Fibroblast of lung (primary cell): ENCODE data around the gene THAP7. TPM values are rescaled to one million over a fixed set of nuclear protein-coding genes. Genes with fewer than 3 reads are reported as not detected.

Experiments used
- DNase-seq, 2 donors: peaks; one replicate each; pipeline versions ENCODE4 v3.0.0 to v3.0.0-alpha.2; 2010; ENCODE audit warnings: low read depth in 2 of 2
- H2AFZ ChIP-seq: 2 replicates; pipeline ENCODE4 v1.5.1; 2012; ENCODE audit warnings: low read length, control low read depth, inconsistent platforms
- H3K27ac ChIP-seq: 2 replicates; pipeline ENCODE4 v1.5.1; 2011; ENCODE audit warnings: low read length, control low read depth; ENCODE audit not compliant: insufficient read depth
- H3K27me3 ChIP-seq: 2 replicates; pipeline ENCODE4 v1.5.1; 2011; ENCODE audit warnings: mild to moderate bottlenecking, low read length; ENCODE audit not compliant: control insufficient read depth, insufficient read depth
- H3K36me3 ChIP-seq: 2 replicates; pipeline ENCODE4 v1.5.1; 2011; ENCODE audit warnings: low read length; ENCODE audit not compliant: control insufficient read depth, insufficient read depth
- H3K4me1 ChIP-seq: 2 replicates; pipeline ENCODE4 v1.5.1; 2011; ENCODE audit warnings: low read length; ENCODE audit not compliant: control insufficient read depth, insufficient read depth; ENCODE audit errors: extremely low read depth
- H3K4me2 ChIP-seq: 2 replicates; pipeline ENCODE4 v1.5.1; 2011; ENCODE audit warnings: low read length, control low read depth; ENCODE audit not compliant: insufficient read depth; ENCODE audit errors: extremely low read depth
- H3K4me3 ChIP-seq, 4 experiments: fragments of 200-600 bp in 1 of 4; sonication (generic) in 1 of 4; replicated peaks in 1 of 4; 2 replicates each; pipeline ENCODE4 v1.5.1; 2011 to 2016; ENCODE audit warnings: low read length in 4 of 4, low read depth in 3 of 4, mild to moderate bottlenecking in 3 of 4, control low read depth in 2 of 4, inconsistent platforms in 1 of 4, mixed read lengths in 1 of 4; ENCODE audit not compliant: insufficient read depth in 1 of 4; ENCODE audit errors: control extremely low read depth in 1 of 4
- H3K79me2 ChIP-seq: 2 replicates; pipeline ENCODE4 v1.5.1; 2012; ENCODE audit warnings: mild to moderate bottlenecking, low read length, inconsistent platforms; ENCODE audit not compliant: control insufficient read depth, insufficient read depth
- H3K9ac ChIP-seq: 2 replicates; pipeline ENCODE4 v1.5.1; 2011; ENCODE audit warnings: mild to moderate bottlenecking, low read length, control low read depth; ENCODE audit not compliant: insufficient read depth
- H3K9me3 ChIP-seq: 2 replicates; pipeline ENCODE4 v1.5.1; 2012; ENCODE audit warnings: low read depth, low read length; ENCODE audit not compliant: control insufficient read depth, insufficient read depth
- H4K20me1 ChIP-seq: 2 replicates; pipeline ENCODE4 v1.5.1; 2011; ENCODE audit warnings: low read length; ENCODE audit not compliant: control insufficient read depth, insufficient read depth; ENCODE audit errors: extremely low read depth
- CTCF ChIP-seq, 2 donors: IDR thresholded peaks in 1 of 2; conservative IDR thresholded peaks in 1 of 2; 1 replicate in 1 of 2; 2 replicates in 1 of 2; pipeline ENCODE4 v1.5.1; 2011 to 2012; ENCODE audit warnings: low read length in 2 of 2, control low read depth in 1 of 2, inconsistent platforms in 1 of 2, low read depth in 1 of 2, mild to moderate bottlenecking in 1 of 2
- EZH2 ChIP-seq: IDR thresholded peaks from 2 replicates; pipeline ENCODE4 v1.5.1; 2012; ENCODE audit warnings: low read length, control low read depth, mild to moderate bottlenecking; ENCODE audit errors: missing control alignments
- polyA plus RNA-seq, 2 donors: library from polyadenylated mRNA; depleted of rRNA in 1 of 2; stranded (reverse) in 1 of 2; unstranded in 1 of 2; fragments of >200 nt; gene quantifications; 2 replicates each; pipeline ENCODE4 v1.2.1, GENCODE V29; 2011 to 2012; ENCODE audit warnings: missing spikeins in 1 of 2
- total RNA-seq: library from RNA; depleted of rRNA; stranded (reverse); fragments of >200 nt; gene quantifications from 2 replicates; pipeline ENCODE4 v1.2.1, GENCODE V29; 2014

Gene THAP7
- total and polyA plus RNA-seq, 2 donors (not counting 1 experiment from before 2014, with no cell fraction given): 15.7 to 26.3 TPM

- Histone ChIP-seq H2AFZ (peak overlapping the region; percentile 68), H3K27ac (peak overlapping the region; percentile 93), H3K79me2 (no peaks in the 10 kb centered on the region), H3K4me2 (peak overlapping the region; percentile 87), H4K20me1 (no peaks in the 10 kb centered on the region), H3K4me3 (peak overlapping the region; percentile 31 to 60 (median 42)), H3K9ac (peak overlapping the region; percentile 81), H3K9me3 (no peaks in the 10 kb centered on the region), H3K4me1 (peaks cover 30% of the 10 kb centered on the region), H3K27me3 (no peaks in the 10 kb centered on the region), H3K36me3 (no peaks in the 10 kb centered on the region)
- peak; percentile 57 to 64 for DNase-seq
- TF ChIP-seq CTCF (conservative IDR thresholded peaks at IDR 0.05 in 1 of 2, IDR thresholded peaks at IDR 0.05 in 1 of 2; ENCODE audit: low read depth in 1 of 2, low read length in 2 of 2) (no peak), EZH2 (no peak)
Measured at GRCh38 chr22:21044931-21045584, 43.1 kb upstream of the THAP7 start.

- Histone ChIP-seq H3K36me3 (no peaks in the 10 kb centered on the region), H4K20me1 (no peaks in the 10 kb centered on the region), H3K4me2 (no peak overlapping the region), H3K27me3 (no peaks in the 10 kb centered on the region), H3K9ac (peak overlapping the region; percentile 31), H2AFZ (no peak overlapping the region), H3K27ac (peak overlapping the region; percentile 93), H3K4me1 (peaks cover 30% of the 10 kb centered on the region), H3K4me3 (peak overlapping the region in 1 of 4 experiments; percentile 36), H3K9me3 (no peaks in the 10 kb centered on the region), H3K79me2 (no peaks in the 10 kb centered on the region)
- TF ChIP-seq EZH2 (no peak), CTCF (conservative IDR thresholded peaks at IDR 0.05 in 1 of 2, IDR thresholded peaks at IDR 0.05 in 1 of 2; ENCODE audit: low read depth in 1 of 2, low read length in 2 of 2) (no peak)
- DNase-seq: no peak
Measured at GRCh38 chr22:21043860-21044535, 42.1 kb upstream of the THAP7 start.

GRCh38 chr22:21042978-21043859, 41.3 kb upstream of the THAP7 start:
- no peaks in the 10 kb centered on the region for H3K27me3 ChIP-seq
- H3K79me2 ChIP-seq: no peaks in the 10 kb centered on the region
- DNase-seq: no peak
- H3K4me1 ChIP-seq: peaks cover 35% of the 10 kb centered on the region
- no peaks in the 10 kb centered on the region for H4K20me1 ChIP-seq
- no peaks in the 10 kb centered on the region for H3K9me3 ChIP-seq
- no peaks in the 10 kb centered on the region for H3K36me3 ChIP-seq
- no peak overlapping the region for H3K27ac ChIP-seq
- TF ChIP-seq CTCF (conservative IDR thresholded peaks at IDR 0.05 in 1 of 2, IDR thresholded peaks at IDR 0.05 in 1 of 2; ENCODE audit: low read depth in 1 of 2, low read length in 2 of 2) (no peak), EZH2 (no peak)
- H3K4me3 ChIP-seq: no peak overlapping the region
- H3K4me2 ChIP-seq: no peak overlapping the region
- H3K9ac ChIP-seq: no peak overlapping the region
- no peak overlapping the region for H2AFZ ChIP-seq
